Thyroid gland (tissue), 4 donors: ENCODE results near the gene WLS. TPM values are rescaled to one million over a fixed set of nuclear protein-coding genes. Genes with fewer than 3 reads are reported as not detected.

ENCODE experiments used
- DNase-seq, 2 donors: peaks; one replicate each; pipeline ENCODE4 v3.0.0-alpha.2; 2019
- H3K27ac ChIP-seq, 3 donors: fragments of 200-600 bp; sonication (generic); 1 replicate in 2 of 3; 2 replicates in 1 of 3; pipeline ENCODE4 v1.5.1; 2016 to 2019; ENCODE audit warnings: mild to moderate bottlenecking in 1 of 3, moderate library complexity in 1 of 3
- H3K27me3 ChIP-seq: fragments of 200-600 bp; sonication (generic); one replicate; pipeline ENCODE4 v1.5.1; 2019
- H3K36me3 ChIP-seq, 2 donors: fragments of 200-600 bp; sonication (generic); one replicate each; pipeline ENCODE4 v1.5.1; 2016 to 2019
- H3K4me1 ChIP-seq, 2 donors: fragments of 200-600 bp; sonication (generic); one replicate each; pipeline ENCODE4 v1.5.1; 2017 to 2019
- H3K4me3 ChIP-seq, 3 donors: fragments of 200-600 bp; sonication (generic); replicated peaks in 1 of 3; 1 replicate in 2 of 3; 2 replicates in 1 of 3; pipeline ENCODE4 v1.5.1; 2016; ENCODE audit warnings: mild to moderate bottlenecking in 1 of 3
- H3K9me3 ChIP-seq: fragments of 200-600 bp; sonication (generic); one replicate; pipeline ENCODE4 v1.5.1; 2017
- POLR2A ChIP-seq, 2 donors: fragments of 450-650 bp; IDR thresholded peaks; one replicate each; pipeline ENCODE4 v1.6.1; 2017; ENCODE audit warnings: antibody characterized with exemption in 2 of 2, mild to moderate bottlenecking in 2 of 2, moderate library complexity in 1 of 2
- WGBS, 2 donors: methylation state at CpG; one replicate each; pipeline ENCODE4 v1.1.5; 2017; 5-methylcytosine and 5-hydroxymethylcytosine counted together
- intact Hi-C: fragments of 100-400 bp; cut with DNase I; formaldehyde crosslinking; loops from one replicate; pipeline ENCODE4 v1.15.1; 2023
- total RNA-seq, 4 donors: library from RNA; depleted of rRNA; stranded (reverse); fragments of >200 nt; gene quantifications; one replicate each; pipeline ENCODE4 v1.2.3, GENCODE V29; 2016
- TF ChIP-seq, protein P1 (sequence below), 6 experiments: fragments of 200-600 bp in 3 of 6; fragments of 450-650 bp in 3 of 6; sonication (generic) in 3 of 6; IDR thresholded peaks; one replicate each; pipeline ENCODE4 v1.5.1; 2016 to 2019; ENCODE audit warnings: antibody characterized with exemption in 6 of 6, mild to moderate bottlenecking in 2 of 6, inconsistent platforms in 1 of 6, moderate library complexity in 1 of 6

The WLS gene
- 10 to 100 TPM; 20.0 to 52.7 (median 46.7) TPM for total RNA-seq

DNA sequence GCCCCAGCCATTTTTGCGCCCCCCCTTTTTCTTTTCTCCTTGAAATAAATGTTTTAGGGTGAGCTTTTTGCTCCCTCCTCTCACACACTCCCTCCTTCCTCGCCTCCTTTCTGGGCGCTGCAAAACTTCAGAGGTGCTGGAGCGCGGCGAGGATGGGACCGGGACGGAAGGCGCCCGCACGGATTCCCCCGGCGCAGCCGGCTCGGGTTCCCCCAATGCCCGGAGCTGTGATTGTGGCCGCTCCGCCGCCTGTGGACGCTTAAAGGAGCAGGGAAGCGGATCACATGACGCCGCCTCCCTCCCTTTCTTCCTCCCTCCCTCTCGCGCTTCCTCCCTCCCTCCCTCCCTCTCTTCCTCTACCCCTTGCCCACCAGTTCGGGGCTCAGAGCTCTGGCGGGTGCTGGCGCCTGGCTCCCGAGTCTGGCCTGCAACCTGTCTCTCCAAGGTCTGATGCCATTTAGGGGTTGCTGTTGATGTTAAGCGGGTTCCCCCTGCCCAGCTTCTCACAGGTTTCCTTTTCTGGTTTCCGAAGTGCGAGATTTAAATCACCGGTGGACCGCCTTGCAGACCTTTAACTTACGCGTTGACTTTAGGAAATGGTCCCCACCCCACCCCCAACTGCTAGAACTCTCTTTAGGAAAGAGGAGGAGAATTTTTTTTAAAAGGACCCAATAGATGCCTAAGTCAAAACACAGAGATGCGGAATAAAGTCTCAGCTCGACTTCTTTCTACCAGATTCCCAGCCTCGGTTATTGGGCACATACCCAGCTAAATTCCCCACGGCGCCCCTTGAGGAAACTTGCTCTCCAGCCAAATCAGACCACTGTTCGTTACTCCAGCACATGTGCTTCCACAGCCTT lies at the start of gene WLS:
TSS of gene WLS (minus strand) at position 235 of the 860 bp plus-strand sequence. CDS start at position 11, 224 bp downstream.
- Histone ChIP-seq H3K4me3 (peak within 1 kb of the TSS; percentile 48 to 70 (median 59)), H3K4me1 (peaks cover 9% of the 10 kb centered on the region in 2 donors), H3K9me3 (no peaks in the 10 kb centered on the region), H3K36me3 (no peaks in the 10 kb centered on the region), H3K27ac (peak within 1 kb of the TSS; percentile 39 to 64 (median 45)), H3K27me3 (no peaks in the 10 kb centered on the region)
- TF ChIP-seq, protein P1, sequence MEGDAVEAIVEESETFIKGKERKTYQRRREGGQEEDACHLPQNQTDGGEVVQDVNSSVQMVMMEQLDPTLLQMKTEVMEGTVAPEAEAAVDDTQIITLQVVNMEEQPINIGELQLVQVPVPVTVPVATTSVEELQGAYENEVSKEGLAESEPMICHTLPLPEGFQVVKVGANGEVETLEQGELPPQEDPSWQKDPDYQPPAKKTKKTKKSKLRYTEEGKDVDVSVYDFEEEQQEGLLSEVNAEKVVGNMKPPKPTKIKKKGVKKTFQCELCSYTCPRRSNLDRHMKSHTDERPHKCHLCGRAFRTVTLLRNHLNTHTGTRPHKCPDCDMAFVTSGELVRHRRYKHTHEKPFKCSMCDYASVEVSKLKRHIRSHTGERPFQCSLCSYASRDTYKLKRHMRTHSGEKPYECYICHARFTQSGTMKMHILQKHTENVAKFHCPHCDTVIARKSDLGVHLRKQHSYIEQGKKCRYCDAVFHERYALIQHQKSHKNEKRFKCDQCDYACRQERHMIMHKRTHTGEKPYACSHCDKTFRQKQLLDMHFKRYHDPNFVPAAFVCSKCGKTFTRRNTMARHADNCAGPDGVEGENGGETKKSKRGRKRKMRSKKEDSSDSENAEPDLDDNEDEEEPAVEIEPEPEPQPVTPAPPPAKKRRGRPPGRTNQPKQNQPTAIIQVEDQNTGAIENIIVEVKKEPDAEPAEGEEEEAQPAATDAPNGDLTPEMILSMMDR (IDR thresholded peaks at IDR 0.05) = peak in 1 of 6 experiments; percentile 17
- TF ChIP-seq POLR2A (IDR thresholded peaks at IDR 0.05) = peak in 1 of 2 donors; percentile 74
- 1 to 2% methylated on average over 42 of the region's 42 CpGs for WGBS, 2 donors
- intact Hi-C loops = loop anchor here (10.0 kb wide), 1 partner anchor 108 kb away; no protein-coding TSS in a partner anchor
- DNase-seq = peak; percentile 79 to 80

DNA sequence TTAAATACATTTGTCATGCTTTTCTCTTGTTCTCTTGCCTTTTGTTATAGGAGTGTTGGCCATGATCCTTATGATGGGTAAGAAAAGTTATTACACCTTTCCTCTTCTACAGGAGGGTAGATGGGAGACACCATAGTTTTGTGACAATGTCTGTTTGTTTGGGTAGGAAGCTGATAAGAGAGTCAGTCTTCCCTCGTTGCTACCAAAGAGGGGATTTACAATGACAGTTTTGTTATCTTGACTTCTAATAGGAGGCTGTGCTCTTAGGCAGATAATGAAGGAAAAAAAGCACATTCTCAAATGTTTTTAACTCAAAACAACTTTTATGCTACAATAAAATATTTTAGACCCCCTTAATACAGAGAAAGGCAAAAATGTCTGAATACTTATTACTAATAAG lies 48.0 kb upstream of the WLS start:
- no peak overlapping the region for H3K27ac ChIP-seq
- intact Hi-C loops = no loop called here
- H3K36me3 ChIP-seq = no peaks in the 10 kb centered on the region
- 33 to 47% methylated on average over 1 of the region's 1 CpG for WGBS, 2 donors
- H3K4me1 ChIP-seq = no peaks in the 10 kb centered on the region
- TF ChIP-seq, protein P1 (IDR thresholded peaks at IDR 0.05) = no peak
- no peak for TF ChIP-seq POLR2A (IDR thresholded peaks at IDR 0.05)
- no peak overlapping the region for H3K4me3 ChIP-seq
- DNase-seq = no peak
- no peaks in the 10 kb centered on the region for H3K27me3 ChIP-seq
- H3K9me3 ChIP-seq = no peaks in the 10 kb centered on the region

DNA sequence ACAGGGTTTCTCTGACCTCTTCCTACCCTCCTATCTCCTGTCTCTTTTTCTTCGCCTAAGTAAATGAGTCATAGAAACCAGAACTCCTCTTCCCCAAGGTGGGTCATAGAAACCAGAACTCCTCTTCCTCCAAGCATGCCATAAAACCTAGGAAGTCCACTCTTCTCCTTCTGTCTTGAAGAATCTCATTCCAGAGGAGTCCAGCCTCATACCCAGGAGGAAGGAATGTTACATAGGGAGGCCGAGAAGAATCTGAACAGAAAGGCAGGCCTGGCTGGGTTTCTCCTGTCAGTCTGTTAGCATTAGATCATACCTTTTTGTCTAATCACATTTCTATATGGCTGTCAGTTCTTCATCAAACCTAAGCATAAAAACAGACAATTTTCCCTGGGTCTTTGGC lies 47.5 kb upstream of the WLS start:
- Histone ChIP-seq H3K36me3 (no peaks in the 10 kb centered on the region), H3K27ac (no peak overlapping the region), H3K4me3 (no peak overlapping the region), H3K9me3 (no peaks in the 10 kb centered on the region), H3K27me3 (no peaks in the 10 kb centered on the region), H3K4me1 (no peaks in the 10 kb centered on the region)
- TF ChIP-seq, protein P1 (IDR thresholded peaks at IDR 0.05) = no peak
- no peak for TF ChIP-seq POLR2A (IDR thresholded peaks at IDR 0.05)
- WGBS, 2 donors = 87 to 95% methylated on average over 2 of the region's 2 CpGs
- intact Hi-C loops = no loop called here
- DNase-seq = no peak

DNA sequence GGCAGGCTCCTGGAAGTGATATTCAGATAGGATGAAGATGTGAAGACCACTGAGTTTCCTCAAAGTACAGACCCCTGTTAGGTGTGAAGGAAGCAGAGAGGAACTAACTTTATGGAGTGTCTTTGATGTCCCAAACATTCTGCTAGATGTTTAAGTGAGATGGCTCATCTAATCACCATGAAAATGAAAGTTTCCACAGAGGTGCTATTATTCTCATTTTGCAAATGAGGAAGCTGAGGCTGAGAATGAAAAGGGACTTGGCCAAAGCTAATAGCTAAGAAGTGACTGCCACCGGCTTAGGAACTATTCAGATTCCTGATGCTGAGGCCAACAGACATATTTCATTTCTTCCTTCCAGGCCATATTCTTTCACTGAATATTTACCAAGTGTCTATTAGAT lies 45.9 kb upstream of the WLS start:
- H3K27me3 ChIP-seq = no peaks in the 10 kb centered on the region
- no peak overlapping the region for H3K4me3 ChIP-seq
- no peaks in the 10 kb centered on the region for H3K36me3 ChIP-seq
- intact Hi-C loops = no loop called here
- H3K27ac ChIP-seq = no peak overlapping the region
- no peaks in the 10 kb centered on the region for H3K4me1 ChIP-seq
- no peak for DNase-seq
- TF ChIP-seq, protein P1 (IDR thresholded peaks at IDR 0.05) = no peak
- no peak for TF ChIP-seq POLR2A (IDR thresholded peaks at IDR 0.05)
- H3K9me3 ChIP-seq = no peaks in the 10 kb centered on the region
- 52 to 69% methylated on average over 1 of the region's 1 CpG for WGBS, 2 donors

DNA sequence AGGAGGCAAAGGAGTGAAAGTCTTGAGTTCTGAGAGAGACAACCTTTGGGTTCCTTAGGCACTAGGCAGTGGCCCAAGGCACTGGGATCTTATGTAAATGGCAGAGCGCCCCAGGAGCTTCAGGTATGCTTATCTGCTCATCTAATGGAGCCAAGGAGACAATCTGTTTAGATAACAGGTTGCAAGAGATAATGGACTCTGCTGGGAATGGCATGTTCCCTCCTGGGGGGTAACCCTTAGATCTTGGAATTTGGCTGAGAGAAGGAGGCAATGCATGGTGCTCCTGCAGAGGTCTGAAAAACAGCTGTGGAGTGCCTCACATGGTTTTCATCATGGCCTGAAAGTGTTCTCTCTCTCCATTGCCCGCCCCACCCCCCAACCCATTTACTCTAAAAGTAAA lies 44.1 kb upstream of the WLS start:
- H3K27ac ChIP-seq = no peak overlapping the region
- H3K4me1 ChIP-seq = no peaks in the 10 kb centered on the region
- 49 to 65% methylated on average over 2 of the region's 2 CpGs for WGBS, 2 donors
- intact Hi-C loops = no loop called here
- H3K27me3 ChIP-seq = no peaks in the 10 kb centered on the region
- H3K9me3 ChIP-seq = no peaks in the 10 kb centered on the region
- no peak for TF ChIP-seq POLR2A (IDR thresholded peaks at IDR 0.05)
- TF ChIP-seq, protein P1 (IDR thresholded peaks at IDR 0.05) = no peak
- H3K36me3 ChIP-seq = no peaks in the 10 kb centered on the region
- no peak for DNase-seq
- no peak overlapping the region for H3K4me3 ChIP-seq
